ENCODE measurements around the gene PRKCA. TPM values are rescaled to one million over a fixed set of nuclear protein-coding genes. Genes with fewer than 3 reads are reported as not detected.
A peak's percentile ranks its signal among the peaks of the same experiment; 100 is the strongest.

The PRKCA gene
- total RNA-seq, 1 donor from 2014 or later, result 5.6 TPM

DNA sequence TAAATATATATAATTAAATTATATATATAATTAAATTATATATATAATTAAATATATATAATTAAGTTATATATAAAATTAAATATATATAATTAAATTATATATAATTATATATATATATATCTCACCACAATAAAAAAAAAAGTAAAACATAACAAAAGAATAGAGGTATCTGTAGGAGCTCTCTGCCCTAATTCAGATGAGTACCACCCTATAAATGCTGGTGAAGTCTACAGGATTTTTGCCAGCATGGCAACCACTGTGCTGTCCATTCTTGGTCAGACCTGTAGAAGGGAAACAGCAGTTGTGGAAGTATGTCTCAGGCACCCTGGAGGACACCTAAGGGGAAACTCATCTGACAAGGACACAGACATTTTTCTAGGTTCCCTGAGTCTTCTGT is 259.7 kb downstream of the PRKCA start:
- TF ChIP-seq, protein P1, sequence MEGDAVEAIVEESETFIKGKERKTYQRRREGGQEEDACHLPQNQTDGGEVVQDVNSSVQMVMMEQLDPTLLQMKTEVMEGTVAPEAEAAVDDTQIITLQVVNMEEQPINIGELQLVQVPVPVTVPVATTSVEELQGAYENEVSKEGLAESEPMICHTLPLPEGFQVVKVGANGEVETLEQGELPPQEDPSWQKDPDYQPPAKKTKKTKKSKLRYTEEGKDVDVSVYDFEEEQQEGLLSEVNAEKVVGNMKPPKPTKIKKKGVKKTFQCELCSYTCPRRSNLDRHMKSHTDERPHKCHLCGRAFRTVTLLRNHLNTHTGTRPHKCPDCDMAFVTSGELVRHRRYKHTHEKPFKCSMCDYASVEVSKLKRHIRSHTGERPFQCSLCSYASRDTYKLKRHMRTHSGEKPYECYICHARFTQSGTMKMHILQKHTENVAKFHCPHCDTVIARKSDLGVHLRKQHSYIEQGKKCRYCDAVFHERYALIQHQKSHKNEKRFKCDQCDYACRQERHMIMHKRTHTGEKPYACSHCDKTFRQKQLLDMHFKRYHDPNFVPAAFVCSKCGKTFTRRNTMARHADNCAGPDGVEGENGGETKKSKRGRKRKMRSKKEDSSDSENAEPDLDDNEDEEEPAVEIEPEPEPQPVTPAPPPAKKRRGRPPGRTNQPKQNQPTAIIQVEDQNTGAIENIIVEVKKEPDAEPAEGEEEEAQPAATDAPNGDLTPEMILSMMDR (IDR thresholded peaks at IDR 0.05; ENCODE audit: borderline replicate concordance), result no peak
- Histone ChIP-seq H3K4me1 (no peaks in the 10 kb centered on the region), H3K27me3 (ENCODE audit: low read depth) (no peaks in the 10 kb centered on the region), H3K4me3 (no peak overlapping the region), H3K27ac (replicated peaks) (no peak overlapping the region), H3K36me3 (no peaks in the 10 kb centered on the region), H3K9me3 (replicated peaks) (peaks cover 8% of the 10 kb centered on the region)
- DNase-seq, result no peak
- intact Hi-C loops (cut with micrococcal nuclease), result loop anchor here (10.0 kb wide), 1 partner anchor 307 kb away; no protein-coding TSS in a partner anchor

DNA sequence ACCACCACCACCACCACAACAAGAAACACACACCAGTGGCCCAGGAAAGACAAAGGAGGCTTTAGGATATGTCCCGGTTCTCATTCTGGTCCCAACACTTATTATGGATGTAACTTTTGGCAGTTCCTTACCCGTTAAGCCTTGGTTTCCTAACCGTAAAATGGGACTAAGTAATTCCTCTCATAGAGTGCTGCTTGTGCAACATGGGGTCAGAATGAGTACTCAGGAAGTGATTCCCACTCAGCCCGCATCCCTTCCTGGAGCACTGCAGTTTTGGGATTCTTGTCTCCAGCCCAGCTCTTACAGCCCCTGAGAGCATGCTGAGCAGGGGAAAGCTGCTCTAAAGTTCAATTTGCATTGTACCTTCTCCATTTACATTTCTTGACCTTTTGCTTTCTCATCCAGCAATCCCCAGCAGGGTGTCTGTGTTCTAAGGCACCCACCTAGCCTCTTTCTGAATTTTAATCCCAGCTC is 262.6 kb downstream of the PRKCA start:
- TF ChIP-seq, protein P1 (IDR thresholded peaks at IDR 0.05; ENCODE audit: borderline replicate concordance), result no peak
- no peak for DNase-seq
- Histone ChIP-seq H3K36me3 (no peaks in the 10 kb centered on the region), H3K9me3 (replicated peaks) (peaks cover 8% of the 10 kb centered on the region), H3K27me3 (ENCODE audit: low read depth) (no peaks in the 10 kb centered on the region), H3K27ac (replicated peaks) (no peak overlapping the region), H3K4me3 (no peak overlapping the region), H3K4me1 (no peaks in the 10 kb centered on the region)
- intact Hi-C loops (cut with micrococcal nuclease), result loop anchor here (10.0 kb wide), 1 partner anchor 310 kb away; no protein-coding TSS in a partner anchor

DNA sequence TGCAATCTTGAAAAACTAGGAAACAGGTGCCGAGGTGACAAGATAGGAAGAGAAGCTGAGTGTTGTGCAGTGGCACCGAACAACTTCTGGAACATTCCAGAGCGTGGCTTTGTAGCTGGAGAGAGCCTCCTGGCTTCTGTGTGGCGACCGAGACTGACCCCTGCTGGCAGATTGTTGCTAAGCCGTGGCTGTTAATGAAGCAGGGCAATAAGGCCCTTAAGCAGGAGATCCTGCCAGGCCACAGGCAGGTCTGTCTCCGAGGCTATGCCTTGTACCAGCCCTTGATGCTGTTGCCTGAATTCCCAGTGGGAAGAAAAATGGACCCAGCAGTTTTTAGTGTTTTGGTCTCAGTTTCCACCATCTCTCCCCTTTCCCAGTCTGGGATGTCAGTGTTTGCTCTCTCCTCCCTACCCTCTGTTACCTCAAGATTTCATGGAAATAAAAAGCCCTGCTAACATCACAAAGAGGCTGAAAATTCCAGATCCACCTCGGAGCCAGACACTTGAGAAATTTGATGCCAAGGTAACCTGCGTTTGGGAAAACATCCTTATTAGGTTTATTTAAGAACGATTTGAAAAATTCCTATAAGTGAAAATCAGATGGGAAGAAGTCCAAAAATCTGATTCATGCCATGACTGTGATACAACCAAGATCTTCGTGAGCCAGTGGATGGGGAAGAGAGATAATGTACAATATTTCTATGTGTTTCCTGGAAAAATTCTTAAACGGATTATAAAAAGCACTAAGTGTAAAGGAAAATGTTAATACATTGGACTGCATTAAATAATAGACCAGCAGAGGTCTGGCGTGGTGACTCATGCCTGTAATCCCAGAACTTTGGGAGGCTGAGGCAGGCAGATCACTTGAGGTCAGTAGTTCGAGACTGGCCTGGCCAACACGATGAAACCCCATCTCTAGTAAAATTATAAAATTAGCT is 265.1 kb downstream of the PRKCA start:
- TF ChIP-seq, protein P1 (IDR thresholded peaks at IDR 0.05; ENCODE audit: borderline replicate concordance), result peak; percentile 79
- DNase-seq, result peak; percentile 72
- H3K27ac ChIP-seq (replicated peaks), result no peak overlapping the region
- H3K27me3 ChIP-seq (ENCODE audit: low read depth), result no peaks in the 10 kb centered on the region
- no peak overlapping the region for H3K4me3 ChIP-seq
- H3K36me3 ChIP-seq, result no peaks in the 10 kb centered on the region
- intact Hi-C loops (cut with micrococcal nuclease), result loop anchor here (10.0 kb wide), 1 partner anchor 313 kb away; no protein-coding TSS in a partner anchor
- no peaks in the 10 kb centered on the region for H3K4me1 ChIP-seq
- no peaks in the 10 kb centered on the region for H3K9me3 ChIP-seq (replicated peaks)

DNA sequence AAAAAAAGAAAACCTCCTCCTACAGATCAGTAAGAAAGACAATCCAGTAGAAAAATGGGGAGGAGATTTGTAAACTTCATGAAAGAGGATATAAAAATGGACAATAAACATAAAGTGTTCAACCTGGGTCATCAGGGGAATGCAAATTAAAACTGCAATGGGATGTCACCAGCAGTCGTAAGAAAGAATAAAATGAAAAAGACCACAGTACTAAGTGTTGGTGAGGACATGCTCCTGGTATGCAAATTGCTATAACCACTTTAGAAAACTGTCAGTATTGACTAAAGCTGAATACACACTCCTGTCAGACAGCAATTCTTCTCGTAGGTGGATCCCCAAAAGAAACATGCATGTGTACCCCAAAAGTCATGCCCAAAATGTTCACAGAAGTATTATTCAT is 267.2 kb downstream of the PRKCA start:
- Histone ChIP-seq H3K9me3 (replicated peaks) (no peaks in the 10 kb centered on the region), H3K4me1 (no peaks in the 10 kb centered on the region), H3K4me3 (no peak overlapping the region), H3K27ac (replicated peaks) (no peak overlapping the region), H3K36me3 (no peaks in the 10 kb centered on the region), H3K27me3 (ENCODE audit: low read depth) (no peaks in the 10 kb centered on the region)
- no peak for DNase-seq
- TF ChIP-seq, protein P1 (IDR thresholded peaks at IDR 0.05; ENCODE audit: borderline replicate concordance), result no peak
- intact Hi-C loops (cut with micrococcal nuclease), result loop anchor here (10.0 kb wide), 1 partner anchor 315 kb away; no protein-coding TSS in a partner anchor

DNA sequence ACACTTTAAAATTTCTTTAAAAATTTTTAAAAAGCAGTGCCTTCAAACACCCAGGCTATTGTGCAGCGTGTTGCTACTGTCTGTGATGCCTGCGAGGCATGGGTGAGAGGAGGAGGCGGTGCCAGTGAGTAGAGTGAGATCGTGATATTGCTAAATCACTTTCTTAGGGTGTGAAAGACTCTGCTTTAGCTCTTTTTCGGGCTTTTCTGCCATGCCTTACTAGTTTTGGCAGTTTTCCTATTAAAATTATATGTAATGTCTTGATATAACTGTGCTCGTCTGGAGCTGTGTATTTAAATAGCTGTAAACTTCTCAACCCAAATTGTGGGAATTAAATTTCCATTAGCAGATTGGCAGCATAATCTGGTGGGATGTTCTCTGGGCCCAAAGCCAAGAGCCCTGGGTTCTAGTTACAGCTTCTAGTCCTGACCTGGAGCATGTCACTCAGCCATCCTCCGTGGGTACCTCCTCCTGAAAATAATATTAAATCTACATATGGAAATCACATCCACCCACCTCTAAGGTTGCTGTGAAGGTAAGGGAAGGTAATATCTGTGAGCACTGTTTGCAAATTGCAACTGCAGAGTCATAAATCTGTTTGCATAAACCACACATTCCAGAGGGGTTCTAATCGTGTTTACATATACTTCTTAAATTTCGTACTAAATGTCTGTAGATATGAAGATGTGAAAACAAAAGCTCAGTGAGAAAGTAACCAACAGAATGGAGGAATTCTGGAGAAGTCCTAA is 268.2 kb downstream of the PRKCA start:
- Histone ChIP-seq H3K4me3 (no peak overlapping the region), H3K4me1 (no peaks in the 10 kb centered on the region), H3K27me3 (ENCODE audit: low read depth) (no peaks in the 10 kb centered on the region), H3K27ac (replicated peaks) (no peak overlapping the region), H3K9me3 (replicated peaks) (no peaks in the 10 kb centered on the region), H3K36me3 (no peaks in the 10 kb centered on the region)
- DNase-seq, result no peak
- TF ChIP-seq, protein P1 (IDR thresholded peaks at IDR 0.05; ENCODE audit: borderline replicate concordance), result no peak
- intact Hi-C loops (cut with micrococcal nuclease), result no loop called here
